H54 (cell line): ENCODE data around the gene JHY.

Experiments
- DNase-seq: peaks from one replicate; pipeline ENCODE4 v3.0.0; 2011; ENCODE audit warnings: low spot score, mixed read lengths; ENCODE audit not compliant: insufficient read length
- FAIRE-seq: peaks from 3 replicates; lab custom pipeline; 2011; peaks lifted over from hg19 to GRCh38; lab: Jason Lieb, UNC
- POLR2A ChIP-seq: IDR thresholded peaks from 2 replicates; pipeline ENCODE4 v1.6.1; 2011; ENCODE audit warnings: low read depth, mild to moderate bottlenecking, low read length

Gene JHY

DNA sequence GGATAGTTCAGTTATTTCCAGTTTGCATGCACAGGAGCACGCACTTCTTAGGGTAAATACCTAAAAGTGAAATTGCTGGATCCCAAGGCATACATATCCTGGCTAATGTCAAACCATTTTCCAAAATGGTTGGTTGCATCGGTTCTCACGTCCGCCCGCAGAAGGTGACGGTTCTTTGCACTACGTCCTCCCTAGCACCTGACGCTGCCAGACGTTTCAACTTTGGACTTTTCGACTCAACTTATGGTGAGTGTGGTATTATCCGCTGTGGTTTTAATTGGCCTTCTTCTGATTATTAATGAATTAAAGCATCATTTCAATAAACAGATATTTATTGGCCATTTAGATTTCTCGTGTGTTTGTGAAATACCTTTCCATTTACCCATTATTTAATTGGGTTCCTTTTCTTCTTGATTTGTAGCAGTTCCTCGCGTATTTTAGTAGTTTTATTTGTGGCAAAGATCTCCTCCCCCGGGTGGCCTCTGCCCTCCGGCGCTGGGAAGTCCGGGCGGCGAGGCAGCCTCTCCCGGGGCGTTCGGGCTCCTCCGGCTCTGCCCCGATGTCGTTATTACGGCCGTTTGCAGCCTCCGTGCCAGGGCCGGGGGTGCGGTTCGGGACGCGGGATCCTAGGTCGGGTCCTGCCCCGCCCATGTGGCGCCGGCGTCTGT, at the start of gene JHY:
JHY (plus strand) TSS at position 571 of the 668 bp plus-strand sequence. CDS start 3,091 bp downstream, outside the sequence.
- FAIRE-seq (no peak), DNase-seq (peak; percentile 29)
- no peak for TF ChIP-seq POLR2A

GRCh38 chr11:122833846-122834464, 48.6 kb upstream of the JHY start:
- DNase-seq, result no peak
- no peak for TF ChIP-seq POLR2A
- FAIRE-seq, result no peak

- no peak for DNase-seq
- no peak for TF ChIP-seq POLR2A
- no peak for FAIRE-seq
Measured at GRCh38 chr11:122836916-122837315, 45.6 kb upstream of the JHY start.

DNA sequence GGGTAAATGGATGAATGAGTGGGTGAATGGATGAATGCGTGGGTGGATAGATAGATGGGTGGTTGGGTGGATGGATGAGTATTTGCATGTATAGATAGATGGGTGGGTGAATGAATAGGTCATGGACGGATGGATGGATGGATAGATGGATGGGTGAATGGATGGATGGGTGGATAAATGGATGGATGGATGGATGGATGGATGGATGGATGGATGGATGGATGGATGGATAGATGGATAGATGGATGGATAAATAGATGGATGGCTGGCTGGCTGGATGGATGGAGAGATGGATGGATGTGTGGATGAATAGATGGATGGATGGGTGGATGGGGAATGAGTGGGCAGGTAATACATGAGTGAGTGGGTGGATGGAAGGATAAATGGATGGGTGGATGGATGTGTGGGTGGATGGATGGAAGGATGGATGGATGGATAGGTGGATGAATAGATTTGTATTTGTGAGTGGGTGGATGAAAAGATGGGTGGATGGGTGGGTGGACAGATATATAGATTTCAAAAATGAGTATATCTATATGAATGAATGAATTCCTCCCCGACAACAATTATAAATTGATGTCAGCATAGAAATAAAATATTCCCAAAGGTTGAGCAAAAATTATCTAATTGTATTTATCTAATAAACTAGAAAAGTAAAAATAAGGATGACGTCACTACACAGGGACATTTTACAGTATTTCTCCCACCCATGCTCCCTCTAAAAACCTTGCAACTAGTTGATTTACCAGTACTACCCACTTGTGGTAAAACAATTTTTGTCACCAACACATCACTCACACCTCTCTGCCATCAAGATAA, 44.8 kb upstream of the JHY start:
- TF ChIP-seq POLR2A, result no peak
- DNase-seq, result no peak
- FAIRE-seq, result no peak

- FAIRE-seq (no peak), DNase-seq (no peak)
- TF ChIP-seq POLR2A, result no peak
Measured at GRCh38 chr11:122843281-122844141, 39.0 kb upstream of the JHY start.

- FAIRE-seq (no peak), DNase-seq (no peak)
- TF ChIP-seq POLR2A, result no peak
Measured at GRCh38 chr11:122847466-122847865, 35.1 kb upstream of the JHY start.

GRCh38 chr11:122848186-122848585, 34.4 kb upstream of the JHY start:
- no peak for TF ChIP-seq POLR2A
- no peak for FAIRE-seq

DNA sequence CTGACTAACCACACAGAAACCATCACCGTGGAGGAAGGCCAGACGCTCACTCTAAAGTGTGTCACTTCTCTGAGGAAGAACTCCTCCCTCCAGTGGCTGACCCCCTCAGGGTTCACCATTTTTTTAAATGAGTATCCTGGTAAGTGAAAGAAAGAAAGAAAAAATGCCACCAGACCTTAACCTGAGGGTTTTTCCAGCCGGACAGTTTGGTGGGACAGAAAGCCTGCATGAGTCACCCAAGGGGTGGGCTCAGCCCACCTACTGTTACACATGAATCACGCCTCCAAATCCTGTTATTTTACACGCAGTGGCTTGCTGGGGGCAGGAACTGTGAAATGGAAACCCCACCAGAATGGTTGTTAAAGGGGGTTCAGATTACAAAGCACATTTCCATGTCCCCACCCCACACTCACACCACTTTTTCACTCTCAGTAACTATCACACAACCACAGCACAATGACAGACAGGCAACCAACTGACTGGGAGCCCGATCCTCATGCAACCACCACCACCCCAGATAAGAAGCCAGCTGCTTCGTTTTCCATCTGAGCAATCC, 32.4 kb upstream of the JHY start:
- FAIRE-seq (no peak), DNase-seq (no peak)

More at GRCh38 chr11:122848186-122848585, 34.4 kb upstream of the JHY start:
- DNase-seq, result no peak

GRCh38 chr11:122851366-122851966, 31.1 kb upstream of the JHY start:
- FAIRE-seq (no peak), DNase-seq (no peak)
- TF ChIP-seq POLR2A, result no peak

More for the DNA sequence above, 32.4 kb upstream of the JHY start:
- TF ChIP-seq POLR2A, result no peak

DNA sequence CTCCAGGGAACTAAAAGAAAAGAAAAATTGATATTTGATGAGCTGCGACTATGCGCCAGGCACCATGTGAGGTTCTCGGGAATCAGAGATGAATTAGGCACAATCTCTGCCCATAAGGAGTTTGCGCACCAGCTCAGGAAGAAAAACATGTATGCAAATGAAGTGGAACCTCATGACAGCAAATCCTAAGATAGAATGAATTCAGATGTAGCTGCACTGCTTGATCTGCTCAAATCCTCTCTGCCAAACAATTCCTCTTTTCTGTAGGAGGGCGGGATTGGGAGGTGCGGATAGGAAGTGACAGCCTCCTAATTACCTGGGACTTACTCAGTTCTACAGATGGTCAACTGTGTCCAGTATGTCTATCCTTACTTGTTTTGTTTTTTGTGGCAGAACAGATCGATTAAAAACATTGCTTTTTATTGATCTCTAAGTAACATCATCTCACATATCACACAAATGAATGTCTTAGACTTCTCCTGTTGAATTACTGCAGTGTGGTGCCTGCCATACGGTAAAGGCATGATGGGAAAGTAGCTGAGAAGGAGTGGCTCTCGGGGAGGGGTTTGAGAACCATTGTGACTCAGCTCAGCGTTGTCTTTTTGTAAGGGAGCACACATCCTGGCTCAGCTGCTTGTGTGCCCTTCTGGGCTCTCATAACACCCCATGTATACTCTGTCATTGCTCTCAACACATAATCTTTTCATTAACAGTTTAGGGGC, 30.3 kb upstream of the JHY start:
- TF ChIP-seq POLR2A, result no peak

DNA sequence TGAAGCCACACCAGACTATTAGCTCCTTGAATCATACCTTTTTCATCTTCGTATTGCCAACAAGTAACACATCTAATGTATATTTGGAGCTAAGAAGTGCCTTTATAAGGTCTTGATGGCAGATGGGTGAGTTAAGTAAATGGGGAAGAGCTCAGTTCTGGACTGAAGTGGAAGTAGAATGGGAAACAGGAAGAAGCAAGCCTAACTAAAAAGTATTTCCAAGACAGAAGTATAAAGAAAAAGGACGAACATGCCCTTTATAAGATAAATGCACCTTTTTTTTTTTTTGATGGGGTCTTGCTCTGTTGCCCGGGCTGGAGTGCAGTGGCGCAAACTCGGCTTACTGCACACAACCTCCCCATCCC, 29.8 kb upstream of the JHY start:
- no peak for TF ChIP-seq POLR2A
- no peak for DNase-seq
- no peak for FAIRE-seq

More for the DNA sequence above, 30.3 kb upstream of the JHY start:
- DNase-seq, result no peak
- peak; percentile 65 for FAIRE-seq

- no peak for TF ChIP-seq POLR2A
- FAIRE-seq (no peak), DNase-seq (no peak)
Measured at GRCh38 chr11:122853261-122853660, 29.3 kb upstream of the JHY start.
